B cell (primary cell): ENCODE results near the gene SLC24A1.

Source experiments
- EZH2 ChIP-seq: IDR thresholded peaks from 2 replicates; pipeline ENCODE4 v1.6.1; 2012; ENCODE audit warnings: borderline replicate concordance, low read depth, mild to moderate bottlenecking, moderate library complexity, low read length; ENCODE audit not compliant: insufficient read depth, poor library complexity, severe bottlenecking
- TF ChIP-seq, protein P1 (sequence below): fragments of 200-600 bp; IDR thresholded peaks from one replicate; pipeline ENCODE4 v1.8.0; 2022; ENCODE audit warnings: antibody characterized with exemption, mild to moderate bottlenecking

DNA sequence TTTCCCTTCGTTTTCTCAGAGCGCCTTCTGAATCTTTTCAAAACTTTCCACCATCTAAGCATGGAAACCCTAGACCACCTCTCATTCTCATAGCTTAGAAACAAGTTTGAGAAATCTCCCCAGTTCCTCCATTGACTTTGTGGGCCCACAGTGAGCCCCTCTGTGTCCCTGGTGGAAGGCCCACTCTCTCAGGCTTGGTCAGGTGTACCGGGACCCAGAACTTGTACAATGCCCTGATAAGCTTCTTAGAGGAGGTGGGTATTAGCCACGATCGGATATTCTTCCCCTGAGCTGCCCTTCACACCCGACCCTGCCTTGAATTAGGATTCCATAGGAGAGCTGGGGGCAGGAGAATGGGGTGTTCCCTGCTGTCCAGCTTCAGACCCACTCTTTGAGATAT lies at the start of gene SLC24A1:
- TF ChIP-seq, protein P1, sequence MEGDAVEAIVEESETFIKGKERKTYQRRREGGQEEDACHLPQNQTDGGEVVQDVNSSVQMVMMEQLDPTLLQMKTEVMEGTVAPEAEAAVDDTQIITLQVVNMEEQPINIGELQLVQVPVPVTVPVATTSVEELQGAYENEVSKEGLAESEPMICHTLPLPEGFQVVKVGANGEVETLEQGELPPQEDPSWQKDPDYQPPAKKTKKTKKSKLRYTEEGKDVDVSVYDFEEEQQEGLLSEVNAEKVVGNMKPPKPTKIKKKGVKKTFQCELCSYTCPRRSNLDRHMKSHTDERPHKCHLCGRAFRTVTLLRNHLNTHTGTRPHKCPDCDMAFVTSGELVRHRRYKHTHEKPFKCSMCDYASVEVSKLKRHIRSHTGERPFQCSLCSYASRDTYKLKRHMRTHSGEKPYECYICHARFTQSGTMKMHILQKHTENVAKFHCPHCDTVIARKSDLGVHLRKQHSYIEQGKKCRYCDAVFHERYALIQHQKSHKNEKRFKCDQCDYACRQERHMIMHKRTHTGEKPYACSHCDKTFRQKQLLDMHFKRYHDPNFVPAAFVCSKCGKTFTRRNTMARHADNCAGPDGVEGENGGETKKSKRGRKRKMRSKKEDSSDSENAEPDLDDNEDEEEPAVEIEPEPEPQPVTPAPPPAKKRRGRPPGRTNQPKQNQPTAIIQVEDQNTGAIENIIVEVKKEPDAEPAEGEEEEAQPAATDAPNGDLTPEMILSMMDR = no peak
- no peak for TF ChIP-seq EZH2
